GM19025 (cell line): ENCODE data around the gene PSMC3.

ENCODE experiments used
- ATAC-seq: cut with Tn5 transposase; IDR thresholded peaks from one replicate; pipeline ENCODE4 v1.9.1; 2021; ENCODE audit warnings: mild to moderate bottlenecking, low read depth, moderate library complexity; ENCODE audit not compliant: unreplicated experiment

The PSMC3 gene

GRCh38 chr11:47395223-47396048, 30.8 kb downstream of the PSMC3 start:
- no peak for ATAC-seq

- peak; percentile 48 for ATAC-seq
Observed at GRCh38 chr11:47394322-47395222, 31.7 kb downstream of the PSMC3 start.

GRCh38 chr11:47394050-47394321, 32.3 kb downstream of the PSMC3 start:
- no peak for ATAC-seq

- ATAC-seq: no peak
Observed at GRCh38 chr11:47393163-47394049, 32.8 kb downstream of the PSMC3 start.

- no peak for ATAC-seq
Observed at GRCh38 chr11:47392546-47393162, 33.6 kb downstream of the PSMC3 start.

GRCh38 chr11:47391711-47392432, 34.4 kb downstream of the PSMC3 start:
- no peak for ATAC-seq

- no peak for ATAC-seq
Observed at GRCh38 chr11:47391077-47391583, 35.1 kb downstream of the PSMC3 start.

GRCh38 chr11:47390422-47390760, 35.8 kb downstream of the PSMC3 start:
- no peak for ATAC-seq

GRCh38 chr11:47389577-47390421, 36.4 kb downstream of the PSMC3 start:
- no peak for ATAC-seq

- no peak for ATAC-seq
Observed at GRCh38 chr11:47388697-47389576, 37.3 kb downstream of the PSMC3 start.

GRCh38 chr11:47387944-47388696, 38.1 kb downstream of the PSMC3 start:
- ATAC-seq: no peak

GRCh38 chr11:47384498-47384897, 41.7 kb downstream of the PSMC3 start:
- no peak for ATAC-seq

GRCh38 chr11:47383071-47383470, 43.2 kb downstream of the PSMC3 start:
- no peak for ATAC-seq

GRCh38 chr11:47380078-47380477, 46.2 kb downstream of the PSMC3 start:
- no peak for ATAC-seq

- ATAC-seq: no peak
Observed at GRCh38 chr11:47379317-47379716, 46.9 kb downstream of the PSMC3 start.

GRCh38 chr11:47378836-47379170, 47.4 kb downstream of the PSMC3 start:
- peak; percentile 9 for ATAC-seq
